Muscle of leg (tissue), 11 donors: Measurements from ENCODE around the gene LRCH1. TPM values are rescaled to one million over a fixed set of nuclear protein-coding genes. Genes with fewer than 3 reads are reported as not detected.

ENCODE experiments used
- DNase-seq: peaks from one replicate; pipeline ENCODE4 v3.0.0; 2013
- H3K27ac ChIP-seq: one replicate; pipeline ENCODE4 v1.5.1; 2013; ENCODE audit warnings: mild to moderate bottlenecking, low read length, control low read depth
- H3K27me3 ChIP-seq: one replicate; pipeline ENCODE4 v1.6.1; 2013; ENCODE audit warnings: low read length; ENCODE audit not compliant: control insufficient read depth, insufficient read depth
- H3K36me3 ChIP-seq: one replicate; pipeline ENCODE4 v1.6.1; 2013; ENCODE audit warnings: low read length; ENCODE audit not compliant: control insufficient read depth, insufficient read depth
- H3K4me1 ChIP-seq: one replicate; pipeline ENCODE4 v1.6.1; 2013; ENCODE audit warnings: low read length; ENCODE audit not compliant: control insufficient read depth, insufficient read depth
- H3K4me3 ChIP-seq: one replicate; pipeline ENCODE4 v1.5.1; 2013; ENCODE audit warnings: low read length, control low read depth
- H3K9me3 ChIP-seq: replicated peaks from 2 replicates; pipeline ENCODE4 v1.6.1; 2013; ENCODE audit warnings: low read depth, low read length; ENCODE audit not compliant: control insufficient read depth
- WGBS: methylation state at CpG from one replicate; pipeline ENCODE4 v1.1.5; 2013; ENCODE audit warnings: missing lambda C conversion rate; ENCODE audit not compliant: insufficient coverage; 5-methylcytosine and 5-hydroxymethylcytosine counted together
- polyA plus RNA-seq, 8 donors: library from polyadenylated mRNA; unstranded; fragments of 120-200 nt; gene quantifications; one replicate each; pipeline versions ENCODE4 v1.2.1 to v1.2.3, GENCODE V29; 2013; ENCODE audit warnings: inconsistent platforms in 1 of 8, low replicate concordance in 1 of 8; ENCODE audit not compliant: insufficient read length in 8 of 8, insufficient read depth in 1 of 8
- total RNA-seq: library from RNA; stranded (reverse); fragments of 120-200 nt; gene quantifications from one replicate; pipeline ENCODE4 v1.2.4, GENCODE V29; 2013

Gene LRCH1
- total and polyA plus RNA-seq, 9 donors = 13.6 to 22.9 (median 19.8) TPM

DNA sequence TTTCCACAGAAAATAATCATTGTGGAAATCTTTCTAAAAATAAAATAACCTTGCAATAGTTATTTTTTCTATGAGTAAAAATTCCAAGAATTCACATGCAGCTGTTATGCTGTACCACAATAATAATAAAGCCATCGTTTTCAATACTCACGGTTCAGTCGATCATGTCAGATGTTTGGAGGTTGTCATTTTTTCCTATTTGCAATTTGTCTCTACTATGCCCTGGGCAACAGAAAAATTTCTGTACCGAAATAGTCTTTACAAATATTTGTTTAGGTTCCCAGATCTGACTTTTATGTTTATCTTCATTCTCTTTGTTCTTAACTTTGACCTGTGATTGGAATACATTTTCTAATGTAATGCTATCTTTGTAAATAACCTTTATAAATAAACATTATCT lies 164.3 kb downstream of the LRCH1 start:
- DNase-seq = no peak
- Histone ChIP-seq H3K4me1 (no peaks in the 10 kb centered on the region), H3K36me3 (peaks cover 11% of the 10 kb centered on the region), H3K27me3 (no peaks in the 10 kb centered on the region), H3K27ac (no peak overlapping the region), H3K9me3 (no peaks in the 10 kb centered on the region), H3K4me3 (no peak overlapping the region)
- no CpG with 5 or more reads among the region's 4 CpGs for WGBS

DNA sequence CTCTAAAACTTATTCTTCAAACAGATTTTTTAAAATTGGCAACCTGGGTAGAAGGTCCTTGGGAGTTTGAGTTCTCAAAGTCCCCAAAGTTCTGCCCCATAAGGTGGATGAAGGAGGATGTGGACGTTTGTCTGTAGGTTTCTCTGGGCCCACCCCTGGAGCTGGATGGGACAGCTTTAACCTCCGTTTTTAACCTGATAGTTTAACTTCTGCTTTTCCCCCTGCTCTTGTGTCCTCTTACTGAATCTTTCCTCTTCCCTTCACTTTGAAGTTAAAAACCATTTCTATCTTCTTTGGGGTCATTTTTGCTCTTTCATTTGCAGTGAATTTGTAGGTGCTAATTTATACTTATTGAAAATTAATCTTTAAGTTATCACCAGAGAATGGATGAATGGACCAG lies 164.9 kb downstream of the LRCH1 start:
- no peak for DNase-seq
- Histone ChIP-seq H3K27me3 (no peaks in the 10 kb centered on the region), H3K9me3 (no peaks in the 10 kb centered on the region), H3K36me3 (peaks cover 7% of the 10 kb centered on the region), H3K4me1 (no peaks in the 10 kb centered on the region), H3K27ac (no peak overlapping the region), H3K4me3 (no peak overlapping the region)
- no CpG with 5 or more reads among the region's 2 CpGs for WGBS

DNA sequence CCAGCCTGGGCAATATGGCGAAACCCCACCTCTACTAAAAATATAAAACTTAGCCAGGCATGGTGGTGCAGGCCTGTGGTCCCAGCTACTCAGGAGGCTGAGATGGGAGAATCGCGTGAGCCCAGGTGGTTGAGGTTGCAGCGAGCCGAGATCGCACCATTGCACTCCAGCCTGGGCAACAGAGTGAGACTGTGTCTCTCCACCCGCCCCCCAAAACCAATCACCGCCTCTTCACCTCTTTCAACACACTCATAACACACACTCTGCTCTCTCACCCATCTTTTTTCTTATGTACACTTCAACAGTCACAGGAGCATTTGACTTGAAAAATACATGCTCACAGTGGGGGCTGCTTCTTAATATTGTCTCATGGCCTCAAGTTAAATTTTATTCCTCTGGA lies 167.2 kb downstream of the LRCH1 start:
- H3K27ac ChIP-seq = no peak overlapping the region
- no peaks in the 10 kb centered on the region for H3K4me1 ChIP-seq
- H3K36me3 ChIP-seq = peaks cover 20% of the 10 kb centered on the region
- H3K4me3 ChIP-seq = no peak overlapping the region
- DNase-seq = no peak
- WGBS = 94% methylated on average over 7 of the region's 8 CpGs
- no peaks in the 10 kb centered on the region for H3K27me3 ChIP-seq
- H3K9me3 ChIP-seq = no peaks in the 10 kb centered on the region

DNA sequence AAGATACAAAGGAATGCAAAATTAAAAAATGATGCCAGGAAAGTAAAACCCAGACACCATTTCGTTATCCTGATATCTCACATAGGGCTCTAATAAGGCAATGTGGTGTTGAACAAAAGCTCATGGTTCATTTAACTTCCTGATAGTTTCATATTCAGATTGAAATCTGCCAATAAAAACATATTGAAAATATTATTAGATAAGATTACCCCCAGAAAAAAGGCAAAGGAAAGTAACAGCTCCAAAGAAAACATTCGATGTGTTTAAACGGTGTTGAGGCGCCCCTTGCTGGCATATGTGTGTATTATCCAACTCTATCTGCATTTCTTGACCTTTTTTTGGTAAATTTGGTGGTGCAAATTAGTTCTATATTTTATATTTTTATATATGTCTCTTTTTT lies 168.1 kb downstream of the LRCH1 start:
- no peaks in the 10 kb centered on the region for H3K4me1 ChIP-seq
- no peak overlapping the region for H3K4me3 ChIP-seq
- peak; percentile 68 for DNase-seq
- no peaks in the 10 kb centered on the region for H3K9me3 ChIP-seq
- WGBS = no CpG with 5 or more reads among the region's 4 CpGs
- H3K27ac ChIP-seq = no peak overlapping the region
- H3K36me3 ChIP-seq = peaks cover 18% of the 10 kb centered on the region
- no peaks in the 10 kb centered on the region for H3K27me3 ChIP-seq

DNA sequence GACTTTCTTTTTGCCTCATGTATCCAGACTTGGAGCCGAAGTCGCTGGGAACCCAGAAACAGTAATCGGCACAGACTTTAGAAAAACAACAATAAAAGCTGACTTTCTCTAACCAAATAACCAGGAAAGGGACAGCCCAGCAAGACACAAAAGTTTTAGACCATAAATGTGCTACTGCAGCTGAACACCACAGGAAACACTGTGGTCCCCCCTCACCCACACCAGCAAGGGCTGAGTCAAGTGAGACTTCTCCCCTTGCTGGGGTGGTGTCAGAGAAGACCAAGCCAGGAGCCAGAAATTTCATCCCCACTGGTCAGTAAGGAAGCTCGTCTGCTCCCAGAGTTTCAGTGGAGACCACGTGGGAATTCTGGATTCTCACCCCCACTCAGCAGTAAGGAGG lies 173.4 kb downstream of the LRCH1 start:
- Histone ChIP-seq H3K36me3 (peaks cover 45% of the 10 kb centered on the region), H3K27ac (no peak overlapping the region), H3K27me3 (no peaks in the 10 kb centered on the region), H3K4me3 (no peak overlapping the region), H3K9me3 (no peaks in the 10 kb centered on the region), H3K4me1 (no peaks in the 10 kb centered on the region)
- no peak for DNase-seq
- 90% methylated on average over 2 of the region's 5 CpGs for WGBS

DNA sequence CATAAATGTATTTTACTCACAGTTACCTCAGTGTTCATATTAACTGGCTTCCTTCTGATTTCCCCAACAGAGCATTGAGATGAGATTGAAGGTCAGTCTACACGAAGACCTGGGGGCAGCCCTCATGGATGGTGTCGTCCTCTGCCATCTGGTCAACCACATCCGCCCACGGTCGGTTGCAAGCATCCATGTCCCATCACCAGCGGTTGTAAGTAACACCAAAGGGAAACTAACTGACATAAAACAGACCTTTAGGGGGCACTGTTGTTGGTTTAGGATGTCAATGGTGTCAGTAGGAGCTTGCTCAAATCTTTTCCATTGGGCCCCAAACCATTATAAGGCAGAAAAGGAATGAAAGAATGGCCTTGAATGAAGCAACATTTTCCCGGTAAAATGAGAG lies 175.8 kb downstream of the LRCH1 start:
- H3K27me3 ChIP-seq = no peaks in the 10 kb centered on the region
- peaks cover 59% of the 10 kb centered on the region for H3K36me3 ChIP-seq
- no CpG with 5 or more reads among the region's 7 CpGs for WGBS
- no peak for DNase-seq
- H3K9me3 ChIP-seq = no peaks in the 10 kb centered on the region
- no peak overlapping the region for H3K4me3 ChIP-seq
- no peaks in the 10 kb centered on the region for H3K4me1 ChIP-seq
- no peak overlapping the region for H3K27ac ChIP-seq

DNA sequence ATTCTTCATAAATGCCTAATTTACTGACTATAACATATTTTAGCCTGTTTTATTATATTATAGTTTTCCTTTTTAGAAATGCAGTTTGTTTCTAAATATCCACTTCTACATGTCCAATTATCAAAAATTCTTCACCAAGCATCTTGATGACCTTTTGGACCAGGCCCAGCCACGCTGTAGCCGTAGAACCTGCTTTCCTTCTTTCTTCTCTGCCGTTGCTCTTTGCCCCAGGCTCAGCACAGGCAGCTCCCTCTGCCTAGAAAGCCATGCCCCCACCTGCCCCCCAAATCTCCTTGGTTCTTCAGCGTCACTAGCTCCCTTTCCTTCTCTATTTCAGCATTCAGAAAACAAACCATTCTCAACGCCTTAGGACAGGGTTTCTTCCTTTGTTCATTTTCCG lies 178.6 kb downstream of the LRCH1 start:
- H3K9me3 ChIP-seq = no peaks in the 10 kb centered on the region
- no peaks in the 10 kb centered on the region for H3K4me1 ChIP-seq
- H3K36me3 ChIP-seq = peaks cover 43% of the 10 kb centered on the region
- H3K4me3 ChIP-seq = no peak overlapping the region
- WGBS = 95% methylated on average over 3 of the region's 6 CpGs
- H3K27ac ChIP-seq = no peak overlapping the region
- no peaks in the 10 kb centered on the region for H3K27me3 ChIP-seq
- no peak for DNase-seq

DNA sequence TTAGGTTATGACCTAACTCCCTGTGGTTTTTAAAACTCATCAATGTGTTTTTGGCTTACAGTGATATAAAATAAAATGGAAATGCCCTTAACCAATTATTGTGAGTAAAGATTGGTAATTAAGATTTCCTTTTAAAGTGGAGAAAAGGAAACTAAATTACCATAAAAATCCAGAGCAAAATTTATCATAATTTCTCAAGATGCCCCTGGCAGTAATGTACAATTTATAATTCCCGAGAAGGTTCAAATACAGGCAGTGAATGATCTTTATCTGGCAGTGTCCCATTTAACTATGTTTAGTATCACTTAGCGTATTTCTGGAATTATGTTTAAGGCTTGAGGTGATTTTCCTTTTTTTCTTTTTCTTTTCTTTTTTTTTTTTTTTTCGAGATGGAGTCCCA lies 182.5 kb downstream of the LRCH1 start:
- DNase-seq = no peak
- H3K27ac ChIP-seq = no peak overlapping the region
- WGBS = no CpG with 5 or more reads among the region's 3 CpGs
- H3K36me3 ChIP-seq = peaks cover 35% of the 10 kb centered on the region
- H3K27me3 ChIP-seq = no peaks in the 10 kb centered on the region
- no peak overlapping the region for H3K4me3 ChIP-seq
- no peaks in the 10 kb centered on the region for H3K4me1 ChIP-seq
- H3K9me3 ChIP-seq = no peaks in the 10 kb centered on the region

DNA sequence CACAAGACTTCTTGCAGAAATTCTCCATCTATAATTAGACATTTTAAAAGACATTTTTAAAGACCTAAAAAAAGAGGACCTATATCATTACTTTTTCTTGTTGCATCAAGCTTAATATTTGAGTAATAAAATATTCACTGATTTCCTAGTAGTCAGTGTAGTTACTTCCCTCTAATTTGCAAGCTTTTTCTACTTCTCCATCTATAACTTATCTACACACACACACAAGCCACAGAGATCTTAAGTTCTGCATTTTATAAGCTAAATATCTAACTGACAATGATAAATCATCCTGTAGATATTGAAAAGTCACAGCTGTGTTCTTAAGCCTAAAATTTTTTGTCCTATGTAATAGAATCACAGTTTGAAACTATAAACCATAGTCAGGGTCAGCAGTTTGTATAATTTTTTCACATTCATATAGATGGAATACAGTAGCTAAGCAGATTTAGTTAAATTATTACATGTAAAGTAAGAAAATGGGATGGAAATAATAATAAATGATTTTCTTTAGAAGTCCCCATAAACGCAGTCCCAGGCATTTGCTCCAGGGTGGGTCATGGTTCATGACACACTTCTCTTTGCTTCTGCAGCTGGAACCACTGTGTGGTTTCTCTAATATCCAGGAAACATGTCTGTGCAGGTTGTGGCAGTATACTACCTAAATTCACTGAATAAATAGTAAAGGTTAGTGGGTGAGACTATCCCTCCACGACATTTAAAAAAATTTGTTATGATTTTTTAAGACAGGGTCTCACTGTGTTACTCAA lies 183.8 kb downstream of the LRCH1 start:
- DNase-seq = no peak
- Histone ChIP-seq H3K27ac (no peak overlapping the region), H3K4me1 (no peaks in the 10 kb centered on the region), H3K36me3 (peaks cover 39% of the 10 kb centered on the region), H3K27me3 (no peaks in the 10 kb centered on the region), H3K4me3 (no peak overlapping the region), H3K9me3 (no peaks in the 10 kb centered on the region)
- no CpG with 5 or more reads among the region's 2 CpGs for WGBS

DNA sequence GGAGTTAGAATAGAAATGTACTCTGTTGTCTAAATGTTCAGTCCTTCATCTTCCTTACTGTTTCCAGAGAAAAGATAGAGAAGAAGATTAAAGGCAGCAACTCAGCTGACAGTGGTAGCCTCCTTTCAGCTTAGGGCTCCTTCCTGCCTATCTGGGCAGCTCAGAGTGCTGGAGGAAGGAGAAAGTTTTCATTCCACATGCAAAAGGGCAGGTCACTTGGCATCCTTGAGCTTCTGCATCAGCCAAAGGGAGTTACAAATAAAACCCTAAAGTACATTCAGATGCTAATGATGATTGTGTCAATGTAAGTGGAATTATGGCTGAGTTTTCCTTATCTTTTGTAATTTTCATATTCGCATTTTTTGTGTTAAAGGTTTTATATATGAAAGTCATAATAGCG lies 185.1 kb downstream of the LRCH1 start:
- no peaks in the 10 kb centered on the region for H3K4me1 ChIP-seq
- no peaks in the 10 kb centered on the region for H3K9me3 ChIP-seq
- no peak overlapping the region for H3K27ac ChIP-seq
- H3K36me3 ChIP-seq = peaks cover 36% of the 10 kb centered on the region
- no CpG with 5 or more reads among the region's 2 CpGs for WGBS
- no peak overlapping the region for H3K4me3 ChIP-seq
- DNase-seq = peak; percentile 68
- no peaks in the 10 kb centered on the region for H3K27me3 ChIP-seq

DNA sequence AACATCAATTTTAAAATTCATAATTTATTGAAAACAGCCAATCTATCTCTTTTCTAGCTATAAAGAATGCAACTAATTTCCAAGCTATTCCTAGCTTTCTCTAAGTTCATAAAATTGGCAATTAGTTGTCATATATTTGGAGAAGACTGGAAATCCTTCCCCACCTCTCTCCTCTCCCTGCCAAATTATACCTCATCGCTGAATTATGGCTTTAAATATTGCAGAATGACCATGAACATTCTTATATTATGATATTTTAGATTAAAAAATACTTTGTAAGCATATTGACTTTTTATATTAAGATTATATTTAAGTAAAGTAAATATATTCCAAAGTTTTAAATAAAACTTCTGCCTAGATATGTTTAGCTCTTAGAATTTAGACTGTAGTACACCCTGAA lies 185.8 kb downstream of the LRCH1 start:
- Histone ChIP-seq H3K27me3 (no peaks in the 10 kb centered on the region), H3K9me3 (no peaks in the 10 kb centered on the region), H3K4me1 (no peaks in the 10 kb centered on the region), H3K4me3 (no peak overlapping the region), H3K27ac (no peak overlapping the region), H3K36me3 (peaks cover 33% of the 10 kb centered on the region)
- WGBS = no CpG with 5 or more reads among the region's 1 CpG
- peak; percentile 64 for DNase-seq
